Measurements from ENCODE around the gene VPS37B.
A peak's percentile ranks its signal among the peaks of the same experiment; 100 is the strongest.

VPS37B gene

DNA sequence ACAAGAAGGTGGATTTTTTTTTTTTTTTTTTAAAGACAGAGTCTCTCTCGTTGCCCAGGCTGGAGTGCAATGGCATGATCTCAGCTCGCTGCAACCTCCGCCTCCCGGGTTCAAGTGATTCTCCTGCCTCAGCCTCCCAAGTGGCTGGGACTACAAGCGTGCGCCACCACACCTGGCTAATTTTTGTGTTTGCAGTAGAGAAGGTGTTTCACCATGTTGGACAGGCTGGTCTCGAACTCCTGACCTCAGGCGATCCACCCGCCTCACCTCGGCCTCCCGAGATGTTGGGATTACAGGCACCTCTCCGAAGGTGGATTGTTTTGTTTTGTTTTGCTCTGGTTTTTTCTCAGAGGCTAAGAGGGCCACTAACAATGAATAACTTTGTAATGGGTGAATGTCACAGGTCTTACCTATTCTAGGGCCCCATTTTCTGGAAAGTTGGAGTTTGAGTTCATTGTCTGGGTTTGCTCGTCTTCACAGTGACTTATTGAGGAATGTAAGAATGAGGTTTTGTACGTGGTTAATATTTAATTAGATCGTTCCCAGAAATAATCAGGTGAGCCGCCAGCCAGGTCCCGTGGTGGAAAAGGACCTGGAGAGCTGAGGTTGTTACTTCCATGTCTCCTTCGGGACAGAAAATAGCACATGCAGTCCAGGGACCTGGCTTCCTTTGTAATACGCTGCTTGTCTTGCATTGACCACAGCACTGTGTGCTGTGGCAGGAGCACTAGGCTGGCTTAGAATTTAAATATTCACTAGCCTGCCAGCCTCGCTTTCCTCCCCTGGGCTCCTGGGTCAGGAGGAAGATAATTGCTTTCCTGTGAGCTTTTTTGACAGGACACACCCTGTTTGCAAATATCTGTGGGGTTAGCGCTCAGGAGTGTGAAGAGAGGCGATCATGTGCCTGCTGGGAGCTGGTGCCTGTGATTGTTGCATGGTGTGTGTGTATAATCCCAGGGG lies 58.3 kb downstream of the VPS37B start:
- DNase-seq, result no peak

DNA sequence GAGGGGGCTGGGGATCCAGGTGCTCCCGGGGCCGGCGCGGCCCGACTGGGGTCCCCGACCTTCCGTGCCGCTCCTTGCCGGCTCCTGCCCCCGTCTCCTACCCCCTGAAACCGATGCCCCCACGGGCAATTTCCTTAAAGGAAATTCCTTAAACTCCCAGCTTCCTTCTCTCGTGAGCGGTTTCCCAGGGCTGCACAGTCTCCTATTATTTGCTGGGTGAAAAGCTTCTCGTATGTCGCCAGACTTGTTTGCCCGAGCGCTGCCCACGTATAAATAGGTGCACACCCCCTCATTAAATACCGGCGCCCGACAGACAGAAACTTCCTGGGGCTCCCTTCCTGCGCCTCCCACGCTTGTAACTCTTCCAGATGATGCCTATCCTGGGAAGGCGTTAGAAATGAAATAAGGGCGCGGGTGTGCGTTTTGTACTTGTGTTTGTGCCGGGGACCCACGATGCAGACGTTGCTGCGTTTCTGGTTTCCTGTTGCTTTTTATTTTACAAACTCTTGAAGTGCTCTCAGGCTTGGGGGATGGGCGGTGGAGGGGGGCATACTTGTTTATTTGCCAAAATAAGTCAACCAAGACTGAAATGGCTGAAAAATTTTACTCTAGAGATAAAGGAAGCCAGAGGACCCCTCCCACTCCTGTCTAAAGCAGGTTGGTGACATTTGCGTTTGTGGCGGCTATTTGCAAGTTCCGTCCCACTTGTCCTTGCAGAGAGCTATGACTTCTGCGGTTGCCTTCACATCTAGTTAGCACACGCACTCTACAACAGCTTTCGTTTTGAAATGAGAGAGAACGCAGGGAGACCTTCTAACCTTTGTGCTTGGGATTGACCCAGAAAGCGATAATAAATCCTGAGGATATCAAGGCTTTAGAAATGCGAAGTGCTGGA lies 59.6 kb downstream of the VPS37B start:
- DNase-seq, result peak; percentile 76

DNA sequence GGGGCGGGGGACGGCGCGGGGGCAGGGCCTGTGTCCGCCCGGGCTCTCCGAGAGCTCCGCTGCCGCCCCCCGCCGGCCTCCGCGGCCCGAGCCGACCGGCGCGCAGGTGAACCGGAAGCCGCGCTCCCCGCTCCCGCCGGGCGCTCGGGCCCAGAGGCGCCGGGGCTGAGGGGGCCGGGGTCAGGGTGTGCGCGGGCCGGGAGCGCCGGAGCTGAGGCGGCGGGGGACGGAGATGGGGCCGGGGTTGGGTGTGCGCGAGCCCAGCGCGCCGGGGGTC lies 60.2 kb downstream of the VPS37B start:
- DNase-seq, result peak; percentile 61

GRCh38 chr12:122834921-122835749 lies 60.8 kb downstream of the VPS37B start, which contains the start of gene HIP1R:
TSS of gene HIP1R (plus strand) at chr12:122835457. CDS start at chr12:122835551, 94 bp downstream.
- peak; percentile 64 for DNase-seq

DNA sequence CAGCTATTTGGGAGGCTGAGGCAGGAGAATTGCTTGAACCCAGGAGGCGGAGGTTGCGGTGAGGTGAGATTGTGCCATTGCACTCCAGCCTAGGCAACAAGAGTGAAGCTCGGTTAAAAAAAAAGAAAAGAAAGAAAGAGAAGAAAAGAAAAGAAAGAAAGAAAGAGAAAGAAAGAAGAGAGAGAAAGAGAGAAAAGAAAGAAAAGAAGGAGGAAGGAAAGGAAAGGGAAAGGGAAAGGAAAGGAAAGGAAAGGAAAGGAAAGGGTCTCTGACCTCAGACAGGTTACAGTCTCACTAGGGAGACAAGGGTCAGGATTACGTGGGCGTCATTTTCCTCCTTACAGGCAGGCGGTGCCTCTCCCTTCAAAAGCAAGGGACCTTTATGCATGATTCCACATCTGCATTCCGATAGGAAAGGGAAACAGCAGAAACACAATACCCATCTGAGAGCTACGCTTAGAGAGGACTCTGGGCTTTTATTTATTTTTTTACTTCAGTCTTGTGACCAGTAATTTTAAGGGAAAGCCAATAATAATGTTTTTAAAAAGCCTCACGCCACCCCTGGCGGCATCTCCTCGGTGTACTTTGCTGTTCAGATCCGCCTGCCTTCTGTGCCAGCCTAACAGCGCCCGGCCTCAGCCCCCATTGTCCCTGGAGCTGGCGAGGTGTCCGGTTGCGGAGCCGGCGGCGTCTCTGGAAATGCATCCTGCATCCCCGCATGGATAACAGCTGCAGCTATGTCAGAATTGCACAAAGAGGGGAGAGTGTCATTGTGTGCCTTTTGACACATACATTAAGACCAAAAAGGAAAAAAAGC lies 61.6 kb downstream of the VPS37B start:
- peak; percentile 42 for DNase-seq

GRCh38 chr12:122830517-122831214 lies 65.3 kb downstream of the VPS37B start:
- no peak for DNase-seq

- no peak for DNase-seq
Measured at GRCh38 chr12:122827258-122827657, 68.7 kb downstream of the VPS37B start.

- peak; percentile 19 for DNase-seq
Measured at GRCh38 chr12:122825773-122826724, 69.9 kb downstream of the VPS37B start.

- DNase-seq, result no peak
Measured at GRCh38 chr12:122823429-122823828, 72.5 kb downstream of the VPS37B start.

DNA sequence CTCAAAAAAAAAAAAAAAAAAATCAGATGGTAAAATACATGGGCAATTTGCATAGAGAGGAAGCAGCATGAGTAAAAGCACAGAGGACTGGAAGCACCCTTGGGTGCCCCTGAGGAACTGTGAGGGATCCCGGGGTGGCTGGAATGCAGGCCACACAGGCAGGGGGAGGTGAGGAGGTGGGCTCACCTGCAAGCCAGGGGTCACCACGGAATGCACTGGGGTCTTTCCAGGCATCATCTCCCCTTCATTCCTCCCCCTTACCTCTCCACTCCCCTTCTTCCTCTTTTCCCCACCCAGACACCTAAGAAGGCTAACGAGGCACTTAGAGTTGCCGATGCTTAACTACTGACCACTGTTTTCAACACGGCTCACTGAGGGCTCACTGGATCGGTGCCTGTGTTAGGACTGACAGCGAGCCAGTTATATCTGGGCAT lies 75.1 kb downstream of the VPS37B start:
- DNase-seq, result no peak

DNA sequence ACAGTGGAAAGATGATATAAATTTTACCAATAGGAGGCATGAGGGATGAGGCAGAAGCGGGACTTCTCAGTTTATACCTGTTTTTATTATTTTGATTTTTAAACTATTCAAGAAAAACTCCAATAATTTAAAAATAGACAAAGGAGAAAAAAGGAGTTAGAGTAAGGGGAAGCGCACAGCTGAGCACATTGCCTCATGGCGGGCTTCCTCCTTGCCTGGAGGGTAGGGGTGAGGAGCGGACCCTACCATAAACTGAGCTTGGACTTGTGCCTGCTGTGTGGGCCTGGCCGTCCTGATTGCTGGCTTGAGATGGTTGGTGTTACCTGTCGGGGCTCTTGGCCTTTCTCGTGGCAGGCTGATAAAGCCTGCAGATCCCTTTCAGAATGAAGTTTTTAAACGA lies 75.8 kb downstream of the VPS37B start:
- DNase-seq, result no peak

DNA sequence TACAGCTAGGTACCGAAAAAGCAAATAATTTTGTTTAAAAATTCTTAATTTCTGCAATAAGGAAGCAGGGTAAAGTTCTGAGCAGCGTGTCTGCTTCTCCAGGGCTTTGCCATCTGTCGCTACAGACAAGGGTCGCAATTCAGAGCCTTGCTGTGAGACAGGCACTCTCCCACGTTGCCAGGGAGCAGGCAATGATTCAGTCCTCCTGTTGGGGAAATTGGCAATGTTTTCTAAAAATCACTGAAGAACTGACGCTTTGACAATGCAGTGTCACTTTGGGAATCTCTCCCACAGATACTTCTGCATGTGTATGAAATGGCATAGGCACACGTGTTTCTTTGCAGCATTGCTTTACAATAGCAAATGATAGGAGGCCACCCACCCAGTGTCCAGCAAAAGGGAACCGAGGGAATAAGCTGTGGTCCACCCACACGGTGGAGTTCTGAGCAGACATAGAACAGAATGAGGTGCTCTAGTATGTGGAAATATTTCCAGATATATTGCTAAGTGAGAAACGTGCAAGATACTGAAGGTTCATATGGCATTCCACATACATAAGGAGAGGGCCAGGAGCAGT lies 76.6 kb downstream of the VPS37B start:
- DNase-seq, result no peak

All from RPMI8226 (cell line).